ENCODE measurements around the gene PRRC2B. TPM values are rescaled to one million over a fixed set of nuclear protein-coding genes. Genes with fewer than 3 reads are reported as not detected.
"Not testable (repeated sequence)": the region's sequence is repeated elsewhere in the genome, so short reads cannot be mapped to it uniquely, and the experiment has no call there.

Gene PRRC2B
- polyA plus RNA-seq, 5 donors = 137 to 191 (median 164) TPM

GRCh38 chr9:131511416-131511815 is 117.5 kb downstream of the PRRC2B start:
- DNase-seq = no peak

GRCh38 chr9:131511880-131512279 is 118.0 kb downstream of the PRRC2B start:
- DNase-seq = no peak

GRCh38 chr9:131513177-131513576 is 119.3 kb downstream of the PRRC2B start:
- no peak for DNase-seq

GRCh38 chr9:131515559-131516031 is 121.7 kb downstream of the PRRC2B start:
- DNase-seq = not testable (repeated sequence)

GRCh38 chr9:131516100-131516499 is 122.2 kb downstream of the PRRC2B start:
- no peak for DNase-seq

- DNase-seq = no peak
Measured at GRCh38 chr9:131516930-131517329, 123.0 kb downstream of the PRRC2B start.

GRCh38 chr9:131517761-131518190 is 123.9 kb downstream of the PRRC2B start:
- no peak for DNase-seq

GRCh38 chr9:131518553-131518952 is 124.7 kb downstream of the PRRC2B start:
- DNase-seq = no peak

- DNase-seq = no peak
Measured at GRCh38 chr9:131520503-131520902, 126.6 kb downstream of the PRRC2B start.

- DNase-seq = no peak
Measured at GRCh38 chr9:131521203-131521602, 127.3 kb downstream of the PRRC2B start.

GRCh38 chr9:131521822-131522221 is 127.9 kb downstream of the PRRC2B start:
- DNase-seq = no peak

GRCh38 chr9:131522257-131523085 is 128.6 kb downstream of the PRRC2B start:
- no peak for DNase-seq

GRCh38 chr9:131523086-131523388 is 129.2 kb downstream of the PRRC2B start:
- DNase-seq = no peak

- DNase-seq = no peak
Measured at GRCh38 chr9:131523451-131524435, 129.9 kb downstream of the PRRC2B start.

- no peak for DNase-seq
Measured at GRCh38 chr9:131524665-131525315, 130.9 kb downstream of the PRRC2B start.

- DNase-seq = no peak
Measured at GRCh38 chr9:131525643-131526565, 132.0 kb downstream of the PRRC2B start.

GRCh38 chr9:131528186-131528585 is 134.3 kb downstream of the PRRC2B start:
- DNase-seq = no peak

GRCh38 chr9:131528886-131529505 is 135.1 kb downstream of the PRRC2B start:
- DNase-seq = no peak

- DNase-seq = no peak
Measured at GRCh38 chr9:131529597-131530545, 136.0 kb downstream of the PRRC2B start.

Measured in right lung (tissue), 5 donors.